NT2/D1 (cell line): Measurements from ENCODE around the gene CDKN2C.
"Not testable (repeated sequence)": the region's sequence is repeated elsewhere in the genome, so short reads cannot be mapped to it uniquely, and the experiment has no call there.

Experiments
- SUZ12 ChIP-seq: IDR thresholded peaks from 2 replicates; pipeline ENCODE4 v1.6.1; 2011; ENCODE audit not compliant: insufficient read length, insufficient read depth; ENCODE audit errors: extremely low read depth
- YY1 ChIP-seq: IDR thresholded peaks from 2 replicates; pipeline ENCODE4 v1.6.1; 2011; ENCODE audit not compliant: insufficient read length, insufficient read depth

- not testable (repeated sequence) for TF ChIP-seq SUZ12, YY1
These were observed 34.8 kb upstream of the CDKN2C start for GRCh38 chr1:50935276-50935675.
